ENCODE measurements around the gene TMEM42. TPM values are rescaled to one million over a fixed set of nuclear protein-coding genes. Genes with fewer than 3 reads are reported as not detected.

The TMEM42 gene
- total and polyA plus RNA-seq, 2 of the 8 experiments (the other 6 are each of a cell fraction or from before 2014, with no cell fraction given) = 11.2 to 41.4 TPM

GRCh38 chr3:44870375-44871061 lies 8.8 kb downstream of the TMEM42 start (continued):
- TF ChIP-seq CHD7 (IDR thresholded peaks at IDR 0.05; ENCODE audit: insufficient replicate concordance, low read length) = no peak
- no peak for TF ChIP-seq CTCF (IDR thresholded peaks at IDR 0.05; ENCODE audit: control extremely low read depth in 1 of 3, insufficient read depth in 1 of 3, low read depth in 1 of 3, low read length in 3 of 3)

Measured in H1 (cell line).